K562 (cell line): ENCODE measurements around the gene POLE2. TPM values are rescaled to one million over a fixed set of nuclear protein-coding genes. Genes with fewer than 3 reads are reported as not detected.
A peak's percentile ranks its signal among the peaks of the same experiment; 100 is the strongest.

Source experiments
- REST ChIP-seq, 2 experiments: fragments of 450-650 bp; formaldehyde crosslinking in 1 of 2; IDR thresholded peaks; 2 replicates each; pipeline versions ENCODE4 v1.4.0 to v1.6.1; 2014 to 2020; ENCODE audit warnings: mild to moderate bottlenecking in 2 of 2, borderline replicate concordance in 1 of 2, low read depth in 1 of 2
- TBL1XR1 ChIP-seq, 2 experiments: IDR thresholded peaks; 2 replicates each; pipeline ENCODE4 v1.6.1; 2012; ENCODE audit warnings: improper control_type of control experiment in 2 of 2, low read length in 2 of 2, mild to moderate bottlenecking in 1 of 2
- ZNF3 ChIP-seq: fragments of 250-450 bp; sonication (Bioruptor Pico); IDR thresholded peaks from 2 replicates; pipeline ENCODE4 v1.5.0; 2021; ENCODE audit warnings: mild to moderate bottlenecking, moderate library complexity
- polyA plus RNA-seq, 8 experiments: library from polyadenylated mRNA; depleted of rRNA in 4 of 8; stranded (reverse) in 5 of 8; unstranded in 3 of 8; fragments of >200 nt; fragmentation: Nextera tagmentation in 2 of 8; fragmentation: Illumina TruSeq in 1 of 8; extraction: Ambion mirVana in 2 of 8; extraction: Trizol in 1 of 8; gene quantifications; 2 replicates each; pipeline versions ENCODE4 v1.2.1 to v1.2.3, GENCODE V29; 2011 to 2014; ENCODE audit warnings: inconsistent platforms in 1 of 8, missing spikeins in 1 of 8
- total RNA-seq, 7 experiments: library from RNA; depleted of rRNA in 6 of 7; stranded (reverse); fragments of >200 nt in 6 of 7; fragmentation: Illumina TruSeq in 2 of 7; extraction: Trizol in 2 of 7; gene quantifications; 2 replicates each; pipeline versions ENCODE4 v1.2.1 to v1.2.3, GENCODE V29; 2011 to 2021; ENCODE audit warnings: low replicate concordance in 1 of 7
- TF ChIP-seq, protein P1 (sequence below): fragments of 200-600 bp; sonication (generic); IDR thresholded peaks from one replicate; pipeline ENCODE4 v1.6.1; 2012; ENCODE audit warnings: mild to moderate bottlenecking, low read depth, low read length, inconsistent platforms
- TF ChIP-seq, protein P2 (sequence below): fragments of 450-650 bp; formaldehyde crosslinking; IDR thresholded peaks from 2 replicates; pipeline ENCODE4 v1.4.0; 2020; ENCODE audit warnings: mild to moderate bottlenecking

The POLE2 gene
- total and polyA plus RNA-seq, 9 of the 15 experiments (the other 6 are each of a cell fraction or from before 2014, with no cell fraction given) = 30.7 to 78.4 (median 55.4) TPM

DNA sequence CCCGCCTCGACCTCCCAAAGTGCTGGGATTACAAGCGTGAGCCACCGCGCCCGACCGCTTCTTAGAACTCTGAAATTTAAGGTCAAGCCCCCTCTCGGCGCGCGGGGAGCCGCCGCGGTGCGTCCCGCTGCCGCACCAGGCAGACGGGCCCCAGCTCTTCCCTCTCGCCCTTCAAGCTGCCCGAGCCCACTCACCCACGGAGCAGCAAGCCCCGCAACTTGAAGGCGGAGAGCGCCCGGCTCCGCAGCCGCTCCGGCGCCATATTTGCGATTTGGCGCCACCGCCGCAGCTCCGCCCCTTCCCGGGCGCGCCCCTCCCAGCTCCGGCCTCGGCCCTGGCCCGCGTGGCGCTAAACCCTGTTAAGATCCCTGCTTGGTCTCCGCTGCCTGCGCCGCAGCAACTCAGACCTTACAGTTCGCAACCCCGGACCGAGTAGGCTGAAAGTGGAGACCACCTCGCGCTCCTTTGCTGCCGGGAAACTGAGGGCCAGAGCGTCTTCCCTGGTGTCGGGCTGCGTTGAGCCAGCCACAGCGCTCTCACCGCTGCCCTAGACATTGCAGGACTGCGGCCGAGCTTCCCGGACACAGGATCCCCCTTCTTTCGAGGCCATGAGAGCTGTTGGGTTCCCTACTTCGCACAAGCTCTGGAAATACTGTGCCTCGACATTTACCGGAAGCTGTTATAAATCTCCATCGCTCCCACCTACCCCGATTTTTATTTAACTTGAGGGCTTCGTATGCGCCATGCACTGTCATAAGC is at the start of gene POLE2 (continued):
- TF ChIP-seq REST (IDR thresholded peaks at IDR 0.05; ENCODE audit: borderline replicate concordance) = no peak
- 0 out of 2 replicates have a peak, but pooled peaks have one; percentile 14 for TF ChIP-seq REST (CRISPR knock-in tag; IDR thresholded peaks at IDR 0.05; ENCODE audit: low read depth)
- TF ChIP-seq, protein P1, sequence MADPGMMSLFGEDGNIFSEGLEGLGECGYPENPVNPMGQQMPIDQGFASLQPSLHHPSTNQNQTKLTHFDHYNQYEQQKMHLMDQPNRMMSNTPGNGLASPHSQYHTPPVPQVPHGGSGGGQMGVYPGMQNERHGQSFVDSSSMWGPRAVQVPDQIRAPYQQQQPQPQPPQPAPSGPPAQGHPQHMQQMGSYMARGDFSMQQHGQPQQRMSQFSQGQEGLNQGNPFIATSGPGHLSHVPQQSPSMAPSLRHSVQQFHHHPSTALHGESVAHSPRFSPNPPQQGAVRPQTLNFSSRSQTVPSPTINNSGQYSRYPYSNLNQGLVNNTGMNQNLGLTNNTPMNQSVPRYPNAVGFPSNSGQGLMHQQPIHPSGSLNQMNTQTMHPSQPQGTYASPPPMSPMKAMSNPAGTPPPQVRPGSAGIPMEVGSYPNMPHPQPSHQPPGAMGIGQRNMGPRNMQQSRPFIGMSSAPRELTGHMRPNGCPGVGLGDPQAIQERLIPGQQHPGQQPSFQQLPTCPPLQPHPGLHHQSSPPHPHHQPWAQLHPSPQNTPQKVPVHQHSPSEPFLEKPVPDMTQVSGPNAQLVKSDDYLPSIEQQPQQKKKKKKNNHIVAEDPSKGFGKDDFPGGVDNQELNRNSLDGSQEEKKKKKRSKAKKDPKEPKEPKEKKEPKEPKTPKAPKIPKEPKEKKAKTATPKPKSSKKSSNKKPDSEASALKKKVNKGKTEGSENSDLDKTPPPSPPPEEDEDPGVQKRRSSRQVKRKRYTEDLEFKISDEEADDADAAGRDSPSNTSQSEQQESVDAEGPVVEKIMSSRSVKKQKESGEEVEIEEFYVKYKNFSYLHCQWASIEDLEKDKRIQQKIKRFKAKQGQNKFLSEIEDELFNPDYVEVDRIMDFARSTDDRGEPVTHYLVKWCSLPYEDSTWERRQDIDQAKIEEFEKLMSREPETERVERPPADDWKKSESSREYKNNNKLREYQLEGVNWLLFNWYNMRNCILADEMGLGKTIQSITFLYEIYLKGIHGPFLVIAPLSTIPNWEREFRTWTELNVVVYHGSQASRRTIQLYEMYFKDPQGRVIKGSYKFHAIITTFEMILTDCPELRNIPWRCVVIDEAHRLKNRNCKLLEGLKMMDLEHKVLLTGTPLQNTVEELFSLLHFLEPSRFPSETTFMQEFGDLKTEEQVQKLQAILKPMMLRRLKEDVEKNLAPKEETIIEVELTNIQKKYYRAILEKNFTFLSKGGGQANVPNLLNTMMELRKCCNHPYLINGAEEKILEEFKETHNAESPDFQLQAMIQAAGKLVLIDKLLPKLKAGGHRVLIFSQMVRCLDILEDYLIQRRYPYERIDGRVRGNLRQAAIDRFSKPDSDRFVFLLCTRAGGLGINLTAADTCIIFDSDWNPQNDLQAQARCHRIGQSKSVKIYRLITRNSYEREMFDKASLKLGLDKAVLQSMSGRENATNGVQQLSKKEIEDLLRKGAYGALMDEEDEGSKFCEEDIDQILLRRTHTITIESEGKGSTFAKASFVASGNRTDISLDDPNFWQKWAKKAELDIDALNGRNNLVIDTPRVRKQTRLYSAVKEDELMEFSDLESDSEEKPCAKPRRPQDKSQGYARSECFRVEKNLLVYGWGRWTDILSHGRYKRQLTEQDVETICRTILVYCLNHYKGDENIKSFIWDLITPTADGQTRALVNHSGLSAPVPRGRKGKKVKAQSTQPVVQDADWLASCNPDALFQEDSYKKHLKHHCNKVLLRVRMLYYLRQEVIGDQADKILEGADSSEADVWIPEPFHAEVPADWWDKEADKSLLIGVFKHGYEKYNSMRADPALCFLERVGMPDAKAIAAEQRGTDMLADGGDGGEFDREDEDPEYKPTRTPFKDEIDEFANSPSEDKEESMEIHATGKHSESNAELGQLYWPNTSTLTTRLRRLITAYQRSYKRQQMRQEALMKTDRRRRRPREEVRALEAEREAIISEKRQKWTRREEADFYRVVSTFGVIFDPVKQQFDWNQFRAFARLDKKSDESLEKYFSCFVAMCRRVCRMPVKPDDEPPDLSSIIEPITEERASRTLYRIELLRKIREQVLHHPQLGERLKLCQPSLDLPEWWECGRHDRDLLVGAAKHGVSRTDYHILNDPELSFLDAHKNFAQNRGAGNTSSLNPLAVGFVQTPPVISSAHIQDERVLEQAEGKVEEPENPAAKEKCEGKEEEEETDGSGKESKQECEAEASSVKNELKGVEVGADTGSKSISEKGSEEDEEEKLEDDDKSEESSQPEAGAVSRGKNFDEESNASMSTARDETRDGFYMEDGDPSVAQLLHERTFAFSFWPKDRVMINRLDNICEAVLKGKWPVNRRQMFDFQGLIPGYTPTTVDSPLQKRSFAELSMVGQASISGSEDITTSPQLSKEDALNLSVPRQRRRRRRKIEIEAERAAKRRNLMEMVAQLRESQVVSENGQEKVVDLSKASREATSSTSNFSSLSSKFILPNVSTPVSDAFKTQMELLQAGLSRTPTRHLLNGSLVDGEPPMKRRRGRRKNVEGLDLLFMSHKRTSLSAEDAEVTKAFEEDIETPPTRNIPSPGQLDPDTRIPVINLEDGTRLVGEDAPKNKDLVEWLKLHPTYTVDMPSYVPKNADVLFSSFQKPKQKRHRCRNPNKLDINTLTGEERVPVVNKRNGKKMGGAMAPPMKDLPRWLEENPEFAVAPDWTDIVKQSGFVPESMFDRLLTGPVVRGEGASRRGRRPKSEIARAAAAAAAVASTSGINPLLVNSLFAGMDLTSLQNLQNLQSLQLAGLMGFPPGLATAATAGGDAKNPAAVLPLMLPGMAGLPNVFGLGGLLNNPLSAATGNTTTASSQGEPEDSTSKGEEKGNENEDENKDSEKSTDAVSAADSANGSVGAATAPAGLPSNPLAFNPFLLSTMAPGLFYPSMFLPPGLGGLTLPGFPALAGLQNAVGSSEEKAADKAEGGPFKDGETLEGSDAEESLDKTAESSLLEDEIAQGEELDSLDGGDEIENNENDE = no peak
- TF ChIP-seq, protein P2, sequence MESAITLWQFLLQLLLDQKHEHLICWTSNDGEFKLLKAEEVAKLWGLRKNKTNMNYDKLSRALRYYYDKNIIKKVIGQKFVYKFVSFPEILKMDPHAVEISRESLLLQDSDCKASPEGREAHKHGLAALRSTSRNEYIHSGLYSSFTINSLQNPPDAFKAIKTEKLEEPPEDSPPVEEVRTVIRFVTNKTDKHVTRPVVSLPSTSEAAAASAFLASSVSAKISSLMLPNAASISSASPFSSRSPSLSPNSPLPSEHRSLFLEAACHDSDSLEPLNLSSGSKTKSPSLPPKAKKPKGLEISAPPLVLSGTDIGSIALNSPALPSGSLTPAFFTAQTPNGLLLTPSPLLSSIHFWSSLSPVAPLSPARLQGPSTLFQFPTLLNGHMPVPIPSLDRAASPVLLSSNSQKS = no peak
- no peak for TF ChIP-seq TBL1XR1 (IDR thresholded peaks at IDR 0.05; ENCODE audit: low read length in 2 of 2)
- TF ChIP-seq ZNF3 (CRISPR knock-in tag) = no peak
